Pancreas (tissue), 10 donors: ENCODE measurements around the gene MAP3K5. TPM values are rescaled to one million over a fixed set of nuclear protein-coding genes. Genes with fewer than 3 reads are reported as not detected.

ENCODE experiments used
- ATAC-seq, 4 donors: fragments of 200-7000 bp; cut with Tn5 transposase; one replicate each; pipeline versions ENCODE4 v1.8.0 to v1.9.1; 2020; ENCODE audit warnings: mild to moderate bottlenecking in 4 of 4, moderate library complexity in 4 of 4
- DNase-seq, 6 donors: peaks; one replicate each; pipeline ENCODE4 v3.0.0-alpha.2; 2020
- FAIRE-seq: peaks from 2 replicates; lab custom pipeline; 2012; peaks lifted over from hg19 to GRCh38; lab: Jason Lieb, UNC
- H3K27ac ChIP-seq, 4 donors: fragments of 200-600 bp; sonication (generic); 1 replicate in 3 of 4; 2 replicates in 1 of 4; pipeline versions ENCODE4 v1.5.0 to v1.8.0; 2020
- H3K27me3 ChIP-seq, 4 donors: fragments of 200-600 bp; one replicate each; pipeline ENCODE4 v1.8.0; 2021
- H3K36me3 ChIP-seq, 3 donors: fragments of 200-600 bp; sonication (generic) in 1 of 3; one replicate each; pipeline versions ENCODE4 v1.5.0 to v1.8.0; 2020 to 2021
- H3K4me1 ChIP-seq, 3 donors: fragments of 200-600 bp; one replicate each; pipeline ENCODE4 v1.8.0; 2021
- H3K4me3 ChIP-seq, 4 donors: fragments of 200-600 bp; sonication (generic) in 2 of 4; one replicate each; pipeline versions ENCODE4 v1.5.0 to v1.8.0; 2020 to 2021
- H3K9me3 ChIP-seq, 4 donors: fragments of 200-600 bp; one replicate each; pipeline ENCODE4 v1.8.0; 2021
- WGBS, 2 donors: extraction: QIAGEN DNeasy Blood & Tissue Kit; methylation state at CpG; one replicate each; pipeline ENCODE4 v1.1.7; 2013; 5-methylcytosine and 5-hydroxymethylcytosine counted together
- intact Hi-C, 3 donors: fragments of 100-400 bp; cut with DNase I; formaldehyde crosslinking; loops; one replicate each; pipeline versions ENCODE4 v1.11.1 to v1.14.2; 2022
- polyA plus RNA-seq, 2 donors: library from polyadenylated mRNA; stranded (reverse); fragments of 200-250 nt; gene quantifications; one replicate each; pipeline ENCODE4 v1.2.3, GENCODE V29; 2013
- total RNA-seq, 6 donors: library from RNA; stranded (reverse); fragmentation: NEBNext Ultra II Directional in 4 of 6; extraction: Animal tissue kit (Norgen Biotek cat#: 25700) in 4 of 6; gene quantifications; one replicate each; pipeline versions ENCODE4 v1.2.1 to v1.2.4, GENCODE V29; 2021 to 2023
- TF ChIP-seq, protein P1 (sequence below), 4 donors: fragments of 200-600 bp; sonication (generic) in 3 of 4; IDR thresholded peaks; one replicate each; pipeline versions ENCODE4 v1.5.0 to v1.8.0; 2021; ENCODE audit warnings: antibody characterized with exemption in 4 of 4
- donor health status: healthy with polysubstance abuse.
- donor health status: DM: no; HTN: no; CAD: no; lungs with moderate emphysema.
- donor health status: DM: no; HTN: no; CAD: no.
- donor health status: control.
- donor health status: control.
- donor health status: Bipolar disorder and iron deficiency.
- donor health status: DM: yes; HTN: yes; CAD: no.
- donor health status: DM: no; HTN: no; CAD: no.
- donor health status: DM: no; HTN: no; CAD: no.
- donor health status: DM: yes; HTN: yes; CAD: no.

Gene MAP3K5
- total and polyA plus RNA-seq, 8 donors: 6.7 to 28.6 (median 19.4) TPM

DNA sequence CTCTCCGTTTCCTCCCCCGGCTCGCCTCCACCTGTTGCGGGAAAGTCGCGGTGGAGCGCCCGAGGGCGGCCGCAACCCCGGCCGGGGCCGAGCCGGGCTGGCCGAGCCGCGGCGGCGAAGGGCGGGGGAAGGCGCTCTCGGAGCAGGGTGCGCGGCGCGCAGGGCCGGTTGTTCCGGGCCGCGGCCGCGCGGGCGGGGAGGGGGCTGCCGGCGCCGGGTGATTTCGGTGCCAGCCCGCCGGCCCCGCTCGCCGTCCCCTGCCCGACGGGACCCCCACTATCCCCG is 242.3 kb downstream of the MAP3K5 start:
- WGBS, 2 donors: 1% methylated on average over 16 to 46 of the region's 46 CpGs
- Histone ChIP-seq H3K36me3 (no peaks in the 10 kb centered on the region), H3K9me3 (no peaks in the 10 kb centered on the region), H3K4me3 (peak overlapping the region; percentile 74 to 94 (median 83)), H3K27me3 (no peaks in the 10 kb centered on the region), H3K27ac (peak overlapping the region; percentile 76 to 94 (median 92)), H3K4me1 (peaks cover 0 to 15% (median 10%) of the 10 kb centered on the region in 3 donors)
- intact Hi-C loops: no loop called here
- peak; percentile 58 to 77 (median 68) for ATAC-seq
- DNase-seq: no peak
- no peak for FAIRE-seq
- TF ChIP-seq, protein P1, sequence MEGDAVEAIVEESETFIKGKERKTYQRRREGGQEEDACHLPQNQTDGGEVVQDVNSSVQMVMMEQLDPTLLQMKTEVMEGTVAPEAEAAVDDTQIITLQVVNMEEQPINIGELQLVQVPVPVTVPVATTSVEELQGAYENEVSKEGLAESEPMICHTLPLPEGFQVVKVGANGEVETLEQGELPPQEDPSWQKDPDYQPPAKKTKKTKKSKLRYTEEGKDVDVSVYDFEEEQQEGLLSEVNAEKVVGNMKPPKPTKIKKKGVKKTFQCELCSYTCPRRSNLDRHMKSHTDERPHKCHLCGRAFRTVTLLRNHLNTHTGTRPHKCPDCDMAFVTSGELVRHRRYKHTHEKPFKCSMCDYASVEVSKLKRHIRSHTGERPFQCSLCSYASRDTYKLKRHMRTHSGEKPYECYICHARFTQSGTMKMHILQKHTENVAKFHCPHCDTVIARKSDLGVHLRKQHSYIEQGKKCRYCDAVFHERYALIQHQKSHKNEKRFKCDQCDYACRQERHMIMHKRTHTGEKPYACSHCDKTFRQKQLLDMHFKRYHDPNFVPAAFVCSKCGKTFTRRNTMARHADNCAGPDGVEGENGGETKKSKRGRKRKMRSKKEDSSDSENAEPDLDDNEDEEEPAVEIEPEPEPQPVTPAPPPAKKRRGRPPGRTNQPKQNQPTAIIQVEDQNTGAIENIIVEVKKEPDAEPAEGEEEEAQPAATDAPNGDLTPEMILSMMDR (IDR thresholded peaks at IDR 0.05): no peak

DNA sequence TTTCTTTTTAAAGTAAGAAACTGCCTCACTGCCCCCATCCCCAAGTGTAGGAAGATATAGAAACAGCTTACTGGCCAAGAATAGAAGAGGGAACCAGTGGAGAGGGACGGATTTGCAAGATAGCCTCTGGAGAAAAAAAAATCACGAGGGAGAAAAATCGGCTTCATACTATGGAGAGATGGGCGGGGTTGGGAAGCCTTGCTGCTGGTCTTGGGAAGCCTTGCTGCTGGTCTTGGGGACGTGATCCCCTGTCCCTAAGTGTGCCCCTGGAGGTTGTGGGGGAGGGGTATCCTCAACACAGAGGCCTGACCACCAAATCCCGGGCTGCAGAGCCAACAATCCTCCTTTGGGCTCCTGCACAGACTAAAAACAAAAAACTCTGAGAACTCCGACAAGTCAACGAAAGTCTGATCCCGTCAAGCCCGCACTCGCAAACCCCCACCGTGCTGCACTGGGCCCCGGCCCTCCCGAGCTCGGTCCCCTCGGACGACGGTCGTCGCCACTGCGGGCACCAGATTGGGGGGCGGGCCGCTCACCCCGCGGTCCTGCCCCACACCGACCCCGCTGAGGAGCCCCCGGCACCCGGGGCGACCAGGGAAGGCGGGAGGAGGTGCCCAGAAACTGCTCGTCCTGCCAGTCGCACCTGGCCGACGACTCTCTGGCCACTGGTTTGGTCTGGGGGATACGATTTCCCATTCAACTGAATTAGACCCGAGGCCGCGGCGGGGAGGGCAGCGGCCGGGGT is 242.8 kb downstream of the MAP3K5 start:
- no peak for FAIRE-seq
- no peaks in the 10 kb centered on the region for H3K36me3 ChIP-seq
- peak in 5 of 6 donors; percentile 30 to 80 (median 57) for DNase-seq
- peak overlapping the region; percentile 74 to 94 (median 83) for H3K4me3 ChIP-seq
- H3K4me1 ChIP-seq: peaks cover 0 to 15% (median 10%) of the 10 kb centered on the region in 3 donors
- TF ChIP-seq, protein P1 (IDR thresholded peaks at IDR 0.05): no peak
- H3K27ac ChIP-seq: peak overlapping the region; percentile 76 to 94 (median 92)
- peak; percentile 1 to 9 (median 4) for ATAC-seq
- H3K9me3 ChIP-seq: no peaks in the 10 kb centered on the region
- intact Hi-C loops: no loop called here
- no peaks in the 10 kb centered on the region for H3K27me3 ChIP-seq
- WGBS, 2 donors: 1% methylated on average over 42 of the region's 42 CpGs

DNA sequence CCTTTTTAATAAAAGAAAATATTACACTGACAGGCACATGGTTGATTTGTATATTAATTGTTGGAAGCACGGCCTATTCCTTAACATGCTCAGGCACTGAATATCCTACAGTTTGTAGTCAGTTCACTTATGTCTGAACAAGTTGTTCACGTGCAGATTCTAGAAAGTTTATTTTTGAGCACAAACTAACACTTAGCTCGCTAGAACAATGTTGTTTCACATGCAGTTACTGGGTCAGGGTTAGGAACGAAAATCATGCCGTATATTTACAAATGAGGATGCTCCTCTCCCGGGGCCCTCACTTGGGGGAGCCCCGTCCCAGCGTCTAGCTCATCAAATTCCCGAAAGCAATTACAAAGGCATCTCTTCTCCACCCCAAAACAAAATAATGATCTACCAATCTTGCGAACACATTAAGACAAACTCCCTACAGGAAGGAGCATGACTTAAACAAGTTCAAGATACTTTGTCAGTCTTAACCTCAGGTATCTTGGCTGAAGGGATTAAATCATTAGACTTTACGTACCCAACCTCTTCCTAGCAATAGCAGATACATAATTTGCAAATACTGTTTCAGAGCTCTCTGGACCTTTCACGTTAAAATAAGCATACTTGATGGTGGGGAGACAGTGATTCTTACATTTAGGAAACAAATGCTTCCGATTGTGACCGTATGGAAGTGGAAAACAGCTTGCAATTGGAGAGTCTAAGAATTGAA is 243.5 kb downstream of the MAP3K5 start:
- ATAC-seq (no peak), DNase-seq (no peak), FAIRE-seq (no peak)
- Histone ChIP-seq H3K27ac (peak overlapping the region in 2 of 4 donors; percentile 91 to 94), H3K36me3 (no peaks in the 10 kb centered on the region), H3K27me3 (no peaks in the 10 kb centered on the region), H3K9me3 (no peaks in the 10 kb centered on the region), H3K4me3 (peak overlapping the region; percentile 74 to 94 (median 83)), H3K4me1 (peaks cover 0 to 15% (median 10%) of the 10 kb centered on the region in 3 donors)
- intact Hi-C loops: no loop called here
- 24% methylated on average over 14 of the region's 14 CpGs for WGBS, 2 donors
- TF ChIP-seq, protein P1 (IDR thresholded peaks at IDR 0.05): no peak

DNA sequence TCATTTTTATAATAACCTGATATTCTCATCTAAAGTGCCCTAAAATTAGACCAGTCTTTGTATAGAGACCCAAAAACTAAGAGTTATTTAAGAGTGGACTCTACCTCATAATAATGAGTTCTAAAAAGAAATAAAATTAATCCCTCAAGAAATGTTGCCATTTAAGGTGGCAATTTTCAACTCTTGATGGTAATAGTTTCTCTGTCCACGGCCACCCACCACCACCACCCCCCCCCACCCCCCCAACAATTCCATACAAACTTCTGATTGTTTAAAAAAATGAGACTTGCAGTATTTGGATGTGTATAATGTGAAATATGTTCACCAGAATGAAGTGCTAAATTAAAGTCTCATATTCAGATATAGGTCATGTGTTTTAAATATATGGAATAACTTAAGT is 244.4 kb downstream of the MAP3K5 start:
- no peaks in the 10 kb centered on the region for H3K9me3 ChIP-seq
- H3K27ac ChIP-seq: no peak overlapping the region
- ATAC-seq (no peak), FAIRE-seq (no peak), DNase-seq (no peak)
- peaks cover 0 to 15% (median 10%) of the 10 kb centered on the region in 3 donors for H3K4me1 ChIP-seq
- H3K27me3 ChIP-seq: no peaks in the 10 kb centered on the region
- 57 to 74% methylated on average over 1 of the region's 1 CpG for WGBS, 2 donors
- no peaks in the 10 kb centered on the region for H3K36me3 ChIP-seq
- TF ChIP-seq, protein P1 (IDR thresholded peaks at IDR 0.05): no peak
- intact Hi-C loops: no loop called here
- no peak overlapping the region for H3K4me3 ChIP-seq
